ENCODE measurements around the gene GPR84.
A peak's percentile ranks its signal among the peaks of the same experiment; 100 is the strongest.

The GPR84 gene

DNA sequence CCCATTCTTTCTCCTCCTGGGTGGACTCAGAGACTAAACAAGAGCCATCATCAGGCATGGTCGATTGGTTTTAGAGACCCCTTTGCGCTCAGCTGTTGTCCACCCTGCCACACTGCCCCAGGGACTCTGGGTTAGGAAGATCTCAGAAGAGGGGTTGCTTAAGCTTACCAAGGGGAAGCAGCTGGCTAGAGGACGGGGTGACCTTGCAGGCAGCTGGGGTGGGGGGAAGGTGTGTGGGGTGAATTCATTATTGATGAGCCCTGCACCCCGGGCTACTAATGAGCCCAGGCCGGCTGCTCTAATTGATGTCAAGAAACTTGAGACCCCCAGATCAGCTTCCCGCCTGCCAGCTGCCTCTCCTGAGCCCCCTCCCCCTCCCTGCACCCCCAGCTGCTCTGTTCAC is 28.9 kb upstream of the GPR84 start:
- Histone ChIP-seq H3K27ac (peak overlapping the region; percentile 57), H3K4me1 (peaks cover 66% of the 10 kb centered on the region)

DNA sequence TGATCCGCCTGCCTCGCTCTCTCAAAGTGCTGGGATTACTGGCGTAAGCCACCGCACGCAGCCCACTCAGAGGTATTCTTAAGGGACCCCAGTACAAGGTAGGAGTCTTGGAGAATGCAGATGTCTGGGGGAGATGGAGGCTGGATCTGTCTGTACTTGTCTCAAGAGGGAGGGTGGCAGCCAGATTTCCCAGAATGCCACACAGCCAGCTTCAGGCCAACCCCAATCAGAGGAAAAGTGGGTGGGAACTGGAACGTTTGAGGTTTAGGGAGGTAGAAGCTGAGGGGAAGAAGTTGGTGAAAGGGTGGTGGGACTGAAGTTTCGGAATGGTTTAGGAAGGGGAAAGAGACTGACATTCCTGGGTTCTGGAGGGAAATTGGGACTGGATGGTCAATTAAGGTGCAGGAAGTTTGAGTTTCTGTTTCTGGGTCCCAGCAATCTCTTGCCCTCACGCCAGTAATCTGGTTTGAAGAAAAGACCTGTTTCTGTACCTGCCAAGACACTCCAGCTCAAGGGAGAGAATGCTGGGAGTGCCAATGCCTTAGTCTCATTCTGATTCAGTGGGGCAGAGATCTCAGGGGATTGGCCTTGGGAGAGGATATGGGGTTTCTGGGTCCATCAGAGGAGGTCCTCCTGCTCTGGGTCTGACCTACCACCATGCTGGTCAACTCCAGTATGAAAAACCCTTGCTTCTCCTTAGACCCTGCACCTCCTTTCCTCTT is 28.4 kb upstream of the GPR84 start:
- H3K36me3 ChIP-seq = peaks cover 47% of the 10 kb centered on the region
- H3K4me2 ChIP-seq = peak overlapping the region; percentile 86
- peaks cover 33% of the 10 kb centered on the region; the same call in 1 of the 2 replicates for H4K20me1 ChIP-seq
- H3K27ac ChIP-seq = 0 out of 2 replicates have a peak overlapping the region, but pooled peaks have one; percentile 57
- H3K4me3 ChIP-seq = no peak overlapping the region
- no peak overlapping the region for H3K9ac ChIP-seq
- no peak for TF ChIP-seq Cebpa-rat (IDR thresholded peaks at IDR 0.05)
- H3K9me3 ChIP-seq = no peaks in the 10 kb centered on the region
- H3K4me1 ChIP-seq = peaks cover 71% of the 10 kb centered on the region
- H3K27me3 ChIP-seq = no peaks in the 10 kb centered on the region

More for the DNA sequence above, 28.9 kb upstream of the GPR84 start:
- Histone ChIP-seq H3K4me2 (peak overlapping the region; percentile 86), H3K9ac (peak overlapping the region; percentile 54), H3K4me3 (no peak overlapping the region), H3K36me3 (peaks cover 52% of the 10 kb centered on the region), H3K9me3 (no peaks in the 10 kb centered on the region), H4K20me1 (peaks cover 33% of the 10 kb centered on the region; the same call in 1 of the 2 replicates), H3K27me3 (no peaks in the 10 kb centered on the region)
- TF ChIP-seq Cebpa-rat (IDR thresholded peaks at IDR 0.05) = no peak

DNA sequence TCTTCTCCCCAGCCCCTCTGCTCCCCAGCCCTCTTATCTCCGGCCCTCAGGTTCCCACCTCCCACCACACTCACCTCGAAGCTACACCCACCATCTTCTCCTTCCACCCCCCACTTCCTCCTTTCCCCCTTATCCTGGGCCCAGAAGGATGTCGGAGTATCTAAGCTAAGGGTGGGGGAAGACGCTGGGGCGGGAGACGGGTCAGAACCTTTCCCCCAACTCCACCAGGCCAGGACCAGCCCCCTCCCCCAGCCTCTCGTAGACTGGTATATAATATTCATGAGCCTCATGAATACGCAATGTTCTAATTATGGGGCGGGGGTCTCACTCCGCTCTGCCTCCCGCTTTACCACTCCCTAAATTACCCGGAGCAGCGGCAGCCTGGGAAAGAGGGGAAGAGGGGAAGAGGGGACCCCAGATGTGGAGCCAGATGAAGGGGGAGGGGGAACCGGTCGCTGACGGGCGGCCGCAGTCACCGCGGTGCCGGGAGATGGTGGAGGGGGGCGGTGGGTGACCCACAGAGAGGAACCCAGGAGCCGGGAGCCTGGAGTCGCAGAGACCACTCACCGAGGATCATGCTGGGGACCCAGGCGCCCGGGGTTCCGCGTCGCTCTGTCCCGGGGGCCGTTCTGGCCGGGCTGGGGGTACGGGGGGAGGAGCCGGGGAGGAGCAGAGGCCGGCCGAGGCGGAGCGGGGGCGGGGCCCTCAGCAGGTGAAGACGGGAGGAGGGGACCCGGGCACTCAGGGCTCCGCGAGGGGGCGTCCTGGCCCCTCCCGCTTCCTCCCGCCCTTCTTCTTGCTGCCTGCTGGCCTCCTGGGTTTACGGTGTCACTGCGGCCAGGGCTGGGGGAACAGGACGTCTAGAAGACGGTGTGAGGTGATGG is 26.6 kb upstream of the GPR84 start:
- peak overlapping the region; percentile 71 for H3K27ac ChIP-seq
- peaks cover 28% of the 10 kb centered on the region; the same call in 1 of the 2 replicates for H4K20me1 ChIP-seq
- peaks cover 29% of the 10 kb centered on the region for H3K36me3 ChIP-seq
- no peak for TF ChIP-seq Cebpa-rat (IDR thresholded peaks at IDR 0.05)
- H3K4me2 ChIP-seq = peak overlapping the region; percentile 86
- peak overlapping the region; percentile 78 for H3K4me3 ChIP-seq
- peak overlapping the region; percentile 77 for H3K9ac ChIP-seq
- H3K9me3 ChIP-seq = no peaks in the 10 kb centered on the region
- no peaks in the 10 kb centered on the region for H3K27me3 ChIP-seq
- peaks cover 87% of the 10 kb centered on the region for H3K4me1 ChIP-seq

DNA sequence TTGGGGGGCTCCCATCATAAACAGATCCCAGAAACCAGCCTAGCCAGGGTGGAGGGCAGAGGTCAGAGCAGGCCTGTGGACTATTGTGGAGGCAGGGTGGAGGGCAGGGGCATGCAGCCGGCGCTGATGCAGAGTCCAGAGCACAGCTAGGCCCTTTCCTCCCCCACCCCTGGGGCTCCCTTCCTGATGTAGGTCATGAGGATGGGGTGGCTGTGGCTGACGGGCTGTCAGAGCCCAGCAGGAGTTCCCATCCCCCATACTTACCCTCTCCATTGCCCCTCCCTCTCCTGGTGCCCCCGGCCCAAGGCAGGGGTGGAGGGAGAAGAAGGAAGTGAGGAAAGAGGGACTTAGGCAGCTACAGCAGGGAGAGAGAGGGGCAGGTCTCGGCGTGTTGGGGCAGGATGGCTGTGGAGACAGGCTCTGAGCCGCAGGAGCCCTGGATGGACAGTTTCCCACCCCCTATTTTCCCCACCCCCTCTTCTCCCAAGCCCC is 25.9 kb upstream of the GPR84 start:
- no peak for TF ChIP-seq Cebpa-rat (IDR thresholded peaks at IDR 0.05)
- H3K4me2 ChIP-seq = peak overlapping the region; percentile 86
- H3K4me1 ChIP-seq = peaks cover 89% of the 10 kb centered on the region

DNA sequence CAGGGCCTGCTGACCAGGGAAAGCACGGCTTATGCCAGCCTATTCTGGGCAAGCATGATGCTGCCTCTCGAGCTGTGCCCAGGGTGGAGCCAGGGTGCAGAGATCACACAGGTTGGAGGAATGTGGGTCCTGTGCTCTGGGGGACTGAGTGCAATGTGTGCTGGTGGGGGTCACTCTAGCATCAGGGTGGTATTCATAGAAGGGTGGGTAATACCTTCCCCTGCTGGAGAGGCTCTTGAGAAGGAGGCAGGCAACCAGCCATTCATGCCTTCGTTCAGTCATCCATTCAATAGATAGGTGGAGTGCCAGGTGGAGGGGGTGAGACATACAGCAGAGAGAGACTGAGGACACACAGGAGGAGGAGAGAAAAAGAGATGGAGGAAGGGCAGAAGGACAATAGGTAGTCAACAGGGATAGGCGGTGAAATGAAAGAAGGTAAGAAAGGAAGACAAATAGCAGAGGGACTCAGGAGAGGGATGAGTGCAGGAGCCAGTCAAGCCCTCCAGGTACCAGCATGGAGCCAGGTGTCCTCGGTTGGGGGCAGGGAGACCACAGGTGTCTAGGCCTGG is 25.4 kb upstream of the GPR84 start:
- Histone ChIP-seq H3K27ac (peak overlapping the region; percentile 71), H3K4me2 (peak overlapping the region; percentile 86), H3K9ac (peak overlapping the region; percentile 51; the same call in 1 of the 2 replicates)

More for the DNA sequence above, 25.9 kb upstream of the GPR84 start:
- peaks cover 21% of the 10 kb centered on the region; the same call in 1 of the 2 replicates for H4K20me1 ChIP-seq
- H3K9me3 ChIP-seq = no peaks in the 10 kb centered on the region
- H3K4me3 ChIP-seq = peak overlapping the region; percentile 78
- H3K27me3 ChIP-seq = no peaks in the 10 kb centered on the region
- peak overlapping the region; percentile 71 for H3K27ac ChIP-seq
- H3K9ac ChIP-seq = peak overlapping the region; percentile 77; the same call in 1 of the 2 replicates
- peaks cover 23% of the 10 kb centered on the region for H3K36me3 ChIP-seq

DNA sequence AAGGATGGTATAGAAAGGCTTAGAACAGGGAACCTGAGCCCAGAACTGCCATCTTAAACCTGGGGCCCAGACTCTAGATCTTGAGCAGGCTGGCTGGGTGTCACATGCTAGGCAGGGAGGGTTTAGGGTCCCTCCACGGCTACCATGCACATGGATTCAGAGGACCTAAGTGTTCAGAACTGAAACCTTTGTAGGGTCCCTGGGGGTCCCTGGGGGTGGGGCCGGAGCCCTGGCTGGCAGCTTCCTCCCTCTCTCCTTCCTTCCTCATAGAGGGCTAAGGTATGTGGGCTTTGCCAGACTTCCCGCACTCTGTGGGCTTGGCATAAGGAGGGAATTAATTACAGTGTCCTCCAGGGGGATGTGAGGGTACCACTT is 24.8 kb upstream of the GPR84 start:
- Histone ChIP-seq H3K9ac (no peak overlapping the region; the same call in 1 of the 2 replicates), H3K4me2 (peak overlapping the region; percentile 86), H3K36me3 (peaks cover 14% of the 10 kb centered on the region), H3K27ac (peak overlapping the region; percentile 28; the same call in 1 of the 2 replicates), H3K9me3 (no peaks in the 10 kb centered on the region), H3K4me3 (no peak overlapping the region), H3K4me1 (peaks cover 89% of the 10 kb centered on the region), H3K27me3 (no peaks in the 10 kb centered on the region), H4K20me1 (peaks cover 10% of the 10 kb centered on the region; the same call in 1 of the 2 replicates)
- no peak for TF ChIP-seq Cebpa-rat (IDR thresholded peaks at IDR 0.05)

More for the DNA sequence above, 25.4 kb upstream of the GPR84 start:
- no peak for TF ChIP-seq Cebpa-rat (IDR thresholded peaks at IDR 0.05)
- no peaks in the 10 kb centered on the region for H3K27me3 ChIP-seq
- H4K20me1 ChIP-seq = peaks cover 16% of the 10 kb centered on the region; the same call in 1 of the 2 replicates
- H3K36me3 ChIP-seq = peaks cover 17% of the 10 kb centered on the region
- peaks cover 89% of the 10 kb centered on the region for H3K4me1 ChIP-seq
- H3K9me3 ChIP-seq = no peaks in the 10 kb centered on the region
- peak overlapping the region; percentile 78 for H3K4me3 ChIP-seq

DNA sequence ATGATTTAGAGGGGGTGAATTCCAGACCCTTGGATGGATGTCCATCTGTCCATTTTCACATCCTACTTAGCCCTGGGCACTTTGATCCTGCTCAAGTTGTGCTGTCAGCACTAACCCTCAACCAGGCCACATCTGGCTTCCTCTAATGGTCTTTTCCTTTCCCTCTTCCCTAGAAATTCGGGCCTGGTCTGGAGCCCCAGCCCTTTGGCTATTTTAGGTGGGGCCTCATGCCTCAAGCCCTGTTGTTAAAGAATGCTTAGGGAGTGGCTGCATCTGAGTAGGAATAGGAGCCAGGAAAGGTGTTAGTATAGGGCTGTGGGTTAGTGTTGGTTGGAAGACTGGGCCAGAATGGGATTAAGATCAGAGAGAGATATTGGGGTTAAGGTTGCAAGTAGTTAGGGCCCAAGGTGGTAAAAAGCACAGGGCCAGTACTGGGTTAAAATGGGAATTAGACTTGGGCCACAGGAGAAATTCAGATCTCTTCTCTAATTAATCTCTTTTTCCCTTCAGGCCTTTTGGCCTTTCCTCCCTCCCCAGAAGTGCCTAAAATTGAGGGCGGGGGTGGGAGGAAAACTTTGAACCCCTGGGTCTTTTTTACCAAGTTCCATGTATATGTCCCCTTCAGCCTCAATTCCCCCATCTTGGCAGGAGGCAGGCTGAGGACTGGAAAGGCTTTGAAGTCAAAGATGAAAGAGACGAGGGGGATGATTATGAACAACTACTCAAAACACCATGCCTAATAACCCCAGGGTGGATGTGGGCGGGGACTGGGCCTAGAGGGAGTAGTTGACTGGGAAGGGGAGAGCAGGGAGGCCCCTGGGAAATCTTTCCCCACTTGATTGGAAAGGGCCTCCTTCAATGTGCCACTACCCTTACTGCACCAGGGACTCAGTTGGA is 24.2 kb upstream of the GPR84 start:
- H3K27me3 ChIP-seq = no peaks in the 10 kb centered on the region
- peaks cover 4% of the 10 kb centered on the region; the same call in 1 of the 2 replicates for H4K20me1 ChIP-seq
- no peaks in the 10 kb centered on the region for H3K9me3 ChIP-seq
- no peak overlapping the region for H3K4me3 ChIP-seq
- no peak for TF ChIP-seq Cebpa-rat (IDR thresholded peaks at IDR 0.05)
- H3K4me2 ChIP-seq = peak overlapping the region; percentile 86
- no peak overlapping the region; the same call in 1 of the 2 replicates for H3K9ac ChIP-seq
- H3K27ac ChIP-seq = peak overlapping the region; percentile 28; the same call in 1 of the 2 replicates
- H3K36me3 ChIP-seq = peaks cover 11% of the 10 kb centered on the region
- H3K4me1 ChIP-seq = peaks cover 89% of the 10 kb centered on the region

DNA sequence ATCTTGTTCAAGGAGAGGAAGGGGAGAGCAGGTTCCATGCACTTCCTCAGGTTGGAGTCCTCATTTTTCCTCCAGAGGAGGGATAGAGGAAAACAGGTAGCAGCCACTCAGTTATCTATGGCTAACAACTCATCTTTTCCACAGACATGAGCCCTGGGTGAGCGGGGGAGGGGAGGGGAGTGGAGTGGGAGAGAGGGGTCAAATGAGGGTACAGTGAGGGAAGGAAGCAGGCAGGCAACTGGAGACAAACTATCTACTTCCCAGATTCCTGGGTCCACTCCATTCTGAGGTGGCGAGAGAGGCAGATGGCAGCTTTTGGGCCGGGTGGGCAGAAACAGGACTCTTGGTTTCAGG is 22.8 kb upstream of the GPR84 start:
- Histone ChIP-seq H3K4me2 (peak overlapping the region; percentile 17; the same call in 1 of the 2 replicates), H3K9me3 (no peaks in the 10 kb centered on the region), H3K4me3 (no peak overlapping the region), H3K36me3 (peaks cover 16% of the 10 kb centered on the region; the same call in 1 of the 2 replicates), H3K9ac (no peak overlapping the region), H3K4me1 (peaks cover 83% of the 10 kb centered on the region), H4K20me1 (no peaks in the 10 kb centered on the region; the same call in 1 of the 2 replicates), H3K27me3 (no peaks in the 10 kb centered on the region), H3K27ac (no peak overlapping the region)
- no peak for TF ChIP-seq Cebpa-rat (IDR thresholded peaks at IDR 0.05)
